Measurements from ENCODE around the gene ANKH. TPM values are rescaled to one million over a fixed set of nuclear protein-coding genes. Genes with fewer than 3 reads are reported as not detected.

ANKH gene
- total RNA-seq, 1 experiment from 2014 or later, result 65.2 TPM

GRCh38 chr5:14794583-14795230 is 76.9 kb downstream of the ANKH start:
- H3K4me2 ChIP-seq (ENCODE audit: low read length), result no peak overlapping the region
- H3K27ac ChIP-seq (ENCODE audit: low read depth, low read length), result no peak overlapping the region
- H3K4me1 ChIP-seq (ENCODE audit: control insufficient read depth in 1 of 2, insufficient read depth in 2 of 2, low read length in 2 of 2), result no peaks in the 10 kb centered on the region
- H3K9me2 ChIP-seq (ENCODE audit: insufficient read depth), result no peaks in the 10 kb centered on the region
- intact Hi-C loops (cut with micrococcal nuclease), result no loop called here
- ChIA-PET CTCF (no interaction called here), RAD21 (ENCODE audit: low non-redundant PET in 1 of 2, low total read pairs in 2 of 2, uncharacterized antibody in 2 of 2, unreplicated experiment in 2 of 2) (no interaction called here), POLR2A (no interaction called here)
- no peaks in the 10 kb centered on the region for H3K36me3 ChIP-seq (ENCODE audit: control insufficient read depth in 1 of 2, insufficient read depth in 2 of 2, low read length in 2 of 2)
- no peaks in the 10 kb centered on the region for H3K9me3 ChIP-seq (ENCODE audit: control insufficient read depth in 1 of 2, insufficient read depth in 1 of 2, low read depth in 1 of 2, low read length in 2 of 2)
- TF ChIP-seq REST (IDR thresholded peaks at IDR 0.05; ENCODE audit: low read depth) (no peak), CTCF (IDR thresholded peaks at IDR 0.05 in 2 of 3, conservative IDR thresholded peaks at IDR 0.05 in 1 of 3; ENCODE audit: borderline replicate concordance in 1 of 3, insufficient read depth in 1 of 3, low read depth in 2 of 3, low read length in 2 of 3) (no peak), ELF1 (IDR thresholded peaks at IDR 0.05; ENCODE audit: borderline replicate concordance, low read depth) (no peak), MAX (IDR thresholded peaks at IDR 0.05) (no peak), EGR1 (IDR thresholded peaks at IDR 0.05; ENCODE audit: low read depth) (no peak), TCF7L2 (IDR thresholded peaks at IDR 0.05; ENCODE audit: borderline replicate concordance, extremely low read depth, insufficient read depth, insufficient read length) (no peak), RAD21 (IDR thresholded peaks at IDR 0.05; ENCODE audit: low read depth) (no peak), SRF (IDR thresholded peaks at IDR 0.05; ENCODE audit: low read depth) (no peak), YY1 (IDR thresholded peaks at IDR 0.05; ENCODE audit: extremely low read depth, insufficient replicate concordance, low read depth, low read length) (no peak), ATF3 (IDR thresholded peaks at IDR 0.05) (no peak), CBX3 (IDR thresholded peaks at IDR 0.05; ENCODE audit: low read depth) (no peak), CEBPB (IDR thresholded peaks at IDR 0.05; ENCODE audit: low read depth) (no peak), EZH2phosphoT487 (IDR thresholded peaks at IDR 0.05; ENCODE audit: borderline replicate concordance) (no peak), SP1 (IDR thresholded peaks at IDR 0.05; ENCODE audit: low read depth) (no peak), FOSL1 (IDR thresholded peaks at IDR 0.05; ENCODE audit: low read depth) (no peak), ZNF274 (IDR thresholded peaks at IDR 0.05; ENCODE audit: low read depth, low read length) (no peak), ZFX (IDR thresholded peaks at IDR 0.05) (no peak)
- ATAC-seq (no peak), DNase-seq (ENCODE audit: low read depth, low spot score) (no peak)
- H3K79me2 ChIP-seq (ENCODE audit: insufficient read depth, low read length), result no peaks in the 10 kb centered on the region
- H3K27me3 ChIP-seq (ENCODE audit: insufficient read depth, low read length), result no peaks in the 10 kb centered on the region
- H3K9ac ChIP-seq (ENCODE audit: low read length), result no peak overlapping the region
- no peak overlapping the region for H3K4me3 ChIP-seq (replicated peaks in 1 of 2; ENCODE audit: low read depth in 1 of 2, low read length in 2 of 2)
- no TSS peak for BruUV-seq (replicated peaks)
- H2AFZ ChIP-seq (ENCODE audit: low read depth, low read length, poor library complexity, severe bottlenecking), result no peak overlapping the region
- no peaks in the 10 kb centered on the region for H4K20me1 ChIP-seq (ENCODE audit: insufficient read depth)
